ENCODE results near the gene TGFBR3.

GRCh38 chr1:91866425-91866824, 19.5 kb downstream of the TGFBR3 start:
- no peak for TF ChIP-seq CTCF (IDR thresholded peaks at IDR 0.05 in 8 of 11, conservative IDR thresholded peaks at IDR 0.05 in 3 of 11)
- TF ChIP-seq POLR2A (IDR thresholded peaks at IDR 0.05) = no peak
